ENCODE results near the gene HLA-DQB1. TPM values are rescaled to one million over a fixed set of nuclear protein-coding genes. Genes with fewer than 3 reads are reported as not detected.

HLA-DQB1 gene
- polyA plus RNA-seq, 3 donors: 8.7 to 73.5 (median 43.3) TPM

DNA sequence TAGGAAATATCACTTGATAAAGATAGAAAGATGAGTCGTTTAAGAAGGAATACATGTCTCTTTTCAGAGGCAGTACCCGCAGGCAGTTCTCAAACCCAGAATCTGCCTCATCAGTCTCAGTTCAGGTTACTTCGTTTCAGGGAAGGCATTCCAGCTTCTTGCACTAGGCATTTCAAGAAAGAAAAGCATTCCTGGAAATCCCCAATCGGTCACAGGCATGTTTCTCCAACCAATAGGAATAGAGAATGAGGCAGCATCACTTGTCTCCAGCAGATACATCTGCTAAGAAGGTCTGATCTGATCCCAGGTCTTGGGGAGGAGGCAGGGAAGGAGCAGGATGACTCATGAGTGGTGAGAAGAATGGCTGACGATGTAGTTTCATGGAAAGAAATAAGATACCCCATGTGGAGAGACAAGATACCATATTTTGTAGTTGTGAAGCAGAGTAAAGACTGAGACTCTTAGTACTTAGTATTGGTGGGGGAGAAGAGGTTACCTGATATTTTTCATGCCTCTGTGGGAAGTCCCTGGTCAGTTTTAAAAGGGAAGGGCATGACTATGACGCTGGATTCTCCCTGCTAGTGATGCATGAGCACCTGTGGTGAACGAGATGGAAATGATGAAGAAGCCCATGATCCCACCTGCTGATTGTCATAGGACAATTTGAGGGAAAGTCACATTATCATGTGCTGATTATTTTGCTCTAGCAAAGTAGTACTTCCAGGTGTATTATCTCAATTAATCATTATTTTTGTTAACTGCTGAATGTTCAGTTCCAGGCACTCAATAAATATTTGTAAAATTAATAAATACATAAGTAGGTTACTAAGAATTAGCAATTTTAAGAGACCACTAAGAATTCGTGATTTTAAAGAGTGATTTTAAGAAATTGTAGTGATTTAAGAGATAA is 56.5 kb downstream of the HLA-DQB1 start:
- WGBS, 3 donors: 12 to 20% (median 18%) methylated on average over 8 of the region's 8 CpGs

More for the DNA sequence above, 56.5 kb downstream of the HLA-DQB1 start:
- no peak overlapping the region for H3K27ac ChIP-seq (ENCODE audit: low read depth, low read length)

Other genes with a start within 250 kb of the HLA-DQB1 start
- 100 to 1,000 TPM in 1 of 3 donors, 10 to 100 TPM in 2; 53.2 to 220 (median 67.1) TPM for gene HLA-DRA, start 226.8 kb downstream of the HLA-DQB1 start, polyA plus RNA-seq
- 1 to 10 TPM in 2 of 3 donors, under 1 TPM in 1; 0.67 to 1.4 (median 1.0) TPM for gene HLA-DRB5, start 136.4 kb downstream of the HLA-DQB1 start, polyA plus RNA-seq
- gene HLA-DRB1, start 76.8 kb downstream of the HLA-DQB1 start, polyA plus RNA-seq: 10 to 100 TPM; 26.0 to 93.5 (median 30.5) TPM
- gene HLA-DQA1, start 29.3 kb downstream of the HLA-DQB1 start, polyA plus RNA-seq: 10 to 100 TPM in 1 of 3 donors, 1 to 10 TPM in 2; 6.2 to 47.9 (median 8.1) TPM
- gene HLA-DQA2, start 74.7 kb upstream of the HLA-DQB1 start, polyA plus RNA-seq: not detected
- gene HLA-DQB2, start 96.9 kb upstream of the HLA-DQB1 start, polyA plus RNA-seq: not detected
- gene HLA-DOB, start 150.3 kb upstream of the HLA-DQB1 start, polyA plus RNA-seq: under 1 TPM in 2 of 3 donors, not detected in 1; 0.58 to 0.62 TPM
- 10 to 100 TPM in 2 of 3 donors, 1 to 10 TPM in 1; 8.3 to 29.4 (median 17.8) TPM for gene TAP2, start 172.1 kb upstream of the HLA-DQB1 start, polyA plus RNA-seq
- 10 to 100 TPM; 43.8 to 93.3 (median 61.5) TPM for gene PSMB8, start 177.4 kb upstream of the HLA-DQB1 start, polyA plus RNA-seq
- 10 to 100 TPM; 29.6 to 43.0 (median 34.0) TPM for gene TAP1, start 187.0 kb upstream of the HLA-DQB1 start, polyA plus RNA-seq
- gene PSMB9, start 187.5 kb upstream of the HLA-DQB1 start, polyA plus RNA-seq: 10 to 100 TPM; 17.0 to 66.6 (median 53.4) TPM